ENCODE results near the gene KLF9. TPM values are rescaled to one million over a fixed set of nuclear protein-coding genes. Genes with fewer than 3 reads are reported as not detected.

The KLF9 gene
- 100 to 1,000 TPM; 120 to 184 (median 159) TPM for total RNA-seq
- polyA plus RNA-seq, result 10 to 100 TPM; 20.4 to 23.7 (median 22.0) TPM

DNA sequence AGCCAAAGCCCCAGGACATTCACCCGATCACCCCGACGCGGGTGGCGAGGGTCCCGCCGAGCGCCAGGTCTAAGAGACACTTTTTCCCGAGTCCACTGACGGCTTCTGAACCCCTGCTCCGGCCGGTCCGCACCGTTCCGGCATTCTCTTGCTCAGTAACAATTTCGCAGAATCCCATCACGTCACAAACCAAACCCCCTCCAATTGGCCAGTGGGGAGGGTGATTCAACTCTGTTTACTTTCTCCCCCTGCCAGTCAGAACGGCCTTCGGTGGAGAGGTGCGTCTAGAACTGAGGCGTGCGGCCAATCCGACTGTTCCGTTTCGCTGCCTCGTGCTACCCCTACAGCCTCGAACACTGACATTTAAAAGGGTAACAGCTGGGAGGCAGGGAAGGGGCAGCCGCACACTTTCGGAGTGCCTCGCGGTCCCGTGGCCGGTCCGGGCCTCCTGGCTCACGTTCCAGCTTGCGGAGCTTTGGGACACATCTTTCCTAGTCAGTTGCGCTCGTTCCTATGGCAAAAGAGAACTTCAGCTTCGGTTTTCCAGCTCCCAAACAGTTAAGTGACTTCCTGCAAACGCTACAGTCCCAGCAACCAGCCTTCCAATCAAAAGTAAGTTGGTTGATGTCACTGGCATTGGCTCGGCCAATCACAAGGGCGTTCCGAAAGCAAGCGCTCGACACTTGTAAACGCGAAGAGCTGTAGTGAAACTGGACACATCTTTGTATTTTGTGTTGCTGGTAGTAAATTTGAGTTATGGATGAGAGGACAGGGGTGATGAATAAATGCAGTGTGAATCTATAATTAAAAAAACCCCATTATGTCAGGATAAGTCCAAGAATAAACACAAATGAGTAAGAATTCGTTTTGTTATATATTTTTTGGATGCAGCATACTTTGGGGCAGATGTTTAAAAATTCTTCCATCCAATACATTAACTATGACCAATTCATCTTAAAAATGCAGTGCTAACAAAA lies at the start of gene KLF9:
Gene KLF9, minus strand, starts transcription at position 859 of the 977 bp plus-strand sequence. CDS start 1,294 bp downstream, outside the sequence.
- no peaks in the 10 kb centered on the region for H3K9me3 ChIP-seq
- WGBS, 2 donors, result 0% methylated on average over 48 of the region's 48 CpGs
- peak within 1 kb of the TSS; percentile 98 to 100 (median 99) for H3K27ac ChIP-seq
- peaks cover 0 to 54% (median 46%) of the 10 kb centered on the region in 4 donors for H3K4me1 ChIP-seq
- H3K4me3 ChIP-seq, result peak within 1 kb of the TSS; percentile 79 to 96 (median 84)
- no peaks in the 10 kb centered on the region for H3K27me3 ChIP-seq
- peak; percentile 83 to 97 (median 93) for TF ChIP-seq EP300 (IDR thresholded peaks at IDR 0.05)
- peak; percentile 99 for TF ChIP-seq POLR2AphosphoS5 (IDR thresholded peaks at IDR 0.05)
- TF ChIP-seq POLR2A (IDR thresholded peaks at IDR 0.05), result peak; percentile 97
- no peak for TF ChIP-seq CTCF (IDR thresholded peaks at IDR 0.05)
- intact Hi-C loops (cut with DNase I), result loop anchor here (1.0 to 5.0 kb wide), 3 partner anchors 62 to 352 kb away; no protein-coding TSS in a partner anchor
- DNase-seq, result peak; percentile 100
- H3K36me3 ChIP-seq, result no peaks in the 10 kb centered on the region

GRCh38 chr9:70463877-70464276 lies 49.4 kb upstream of the KLF9 start:
- Histone ChIP-seq H3K36me3 (no peaks in the 10 kb centered on the region), H3K4me3 (no peak overlapping the region), H3K27ac (no peak overlapping the region), H3K4me1 (peaks cover 0 to 16% (median 9%) of the 10 kb centered on the region in 4 donors), H3K9me3 (no peaks in the 10 kb centered on the region), H3K27me3 (no peaks in the 10 kb centered on the region)
- DNase-seq, result no peak
- WGBS, 2 donors, result 82 to 87% methylated on average over 2 of the region's 2 CpGs
- intact Hi-C loops (cut with DNase I), result no loop called here
- TF ChIP-seq CTCF (IDR thresholded peaks at IDR 0.05) (no peak), POLR2A (IDR thresholded peaks at IDR 0.05) (no peak), EP300 (IDR thresholded peaks at IDR 0.05) (no peak), POLR2AphosphoS5 (IDR thresholded peaks at IDR 0.05) (no peak)

GRCh38 chr9:70462300-70462699 lies 47.8 kb upstream of the KLF9 start:
- Histone ChIP-seq H3K36me3 (no peaks in the 10 kb centered on the region), H3K4me3 (no peak overlapping the region), H3K27me3 (no peaks in the 10 kb centered on the region), H3K4me1 (peaks cover 0 to 12% (median 5%) of the 10 kb centered on the region in 4 donors), H3K9me3 (no peaks in the 10 kb centered on the region), H3K27ac (no peak overlapping the region)
- TF ChIP-seq CTCF (IDR thresholded peaks at IDR 0.05) (no peak), POLR2AphosphoS5 (IDR thresholded peaks at IDR 0.05) (no peak), EP300 (IDR thresholded peaks at IDR 0.05) (no peak), POLR2A (IDR thresholded peaks at IDR 0.05) (no peak)
- intact Hi-C loops (cut with DNase I), result no loop called here
- DNase-seq, result no peak

DNA sequence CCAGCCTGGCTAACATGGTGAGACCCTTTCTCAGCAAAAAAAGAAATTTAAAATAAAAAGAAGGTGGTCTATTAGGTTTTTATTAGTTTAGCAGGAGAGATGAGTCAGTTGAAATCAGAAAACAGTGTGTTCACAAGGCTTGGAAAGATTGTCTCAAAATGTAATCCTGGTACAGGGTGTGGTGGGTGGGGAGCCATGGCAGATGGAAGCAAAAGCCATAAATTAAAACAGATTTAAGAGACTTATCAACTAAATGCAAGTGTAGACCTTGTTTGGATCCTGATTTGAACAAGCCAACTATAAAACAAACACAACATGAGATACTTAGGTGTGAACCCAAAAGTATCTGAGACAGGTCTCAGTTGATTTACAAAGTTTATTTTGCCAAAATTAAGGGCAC lies 42.8 kb upstream of the KLF9 start:
- no peak for TF ChIP-seq POLR2A (IDR thresholded peaks at IDR 0.05)
- no peak for TF ChIP-seq CTCF (IDR thresholded peaks at IDR 0.05)
- no peak for TF ChIP-seq EP300 (IDR thresholded peaks at IDR 0.05)
- no peak for TF ChIP-seq POLR2AphosphoS5 (IDR thresholded peaks at IDR 0.05)
- no peak overlapping the region for H3K4me3 ChIP-seq
- H3K27ac ChIP-seq, result no peak overlapping the region

More for the DNA sequence above, 42.8 kb upstream of the KLF9 start:
- no peaks in the 10 kb centered on the region for H3K27me3 ChIP-seq
- H3K4me1 ChIP-seq, result peaks cover 0 to 15% (median 13%) of the 10 kb centered on the region in 4 donors
- H3K36me3 ChIP-seq, result no peaks in the 10 kb centered on the region
- intact Hi-C loops (cut with DNase I), result no loop called here
- no peak for DNase-seq
- no peaks in the 10 kb centered on the region for H3K9me3 ChIP-seq
